ENCODE measurements around the gene MCL1. TPM values are rescaled to one million over a fixed set of nuclear protein-coding genes. Genes with fewer than 3 reads are reported as not detected.

MCL1 gene
- total RNA-seq, 1 experiment from 2014 or later = 261 TPM

GRCh38 chr1:150535511-150536287 is 43.7 kb downstream of the MCL1 start:
- Mint-ChIP-seq H3K27ac (ENCODE audit: unreplicated experiment) (no peak overlapping the region), H3K27me3 (ENCODE audit: unreplicated experiment) (no peaks in the 10 kb centered on the region), H3K9me3 (ENCODE audit: low read depth, unreplicated experiment) (no peaks in the 10 kb centered on the region), H3K4me1 (ENCODE audit: low read depth, unreplicated experiment) (peaks cover 50% of the 10 kb centered on the region), H3K4me3 (ENCODE audit: low read depth, unreplicated experiment) (no peak overlapping the region), H3K36me3 (ENCODE audit: insufficient read depth, unreplicated experiment) (peaks cover 12% of the 10 kb centered on the region)
- intact Hi-C loops (cut with micrococcal nuclease; ENCODE audit: unreplicated experiment) = loop anchor here (10.0 kb wide), 1 partner anchor 281 kb away; the partner anchor contains the start of gene CA14
- no peak for DNase-seq
- BruUV-seq (replicated peaks) = no TSS peak
- TF ChIP-seq, protein P1, sequence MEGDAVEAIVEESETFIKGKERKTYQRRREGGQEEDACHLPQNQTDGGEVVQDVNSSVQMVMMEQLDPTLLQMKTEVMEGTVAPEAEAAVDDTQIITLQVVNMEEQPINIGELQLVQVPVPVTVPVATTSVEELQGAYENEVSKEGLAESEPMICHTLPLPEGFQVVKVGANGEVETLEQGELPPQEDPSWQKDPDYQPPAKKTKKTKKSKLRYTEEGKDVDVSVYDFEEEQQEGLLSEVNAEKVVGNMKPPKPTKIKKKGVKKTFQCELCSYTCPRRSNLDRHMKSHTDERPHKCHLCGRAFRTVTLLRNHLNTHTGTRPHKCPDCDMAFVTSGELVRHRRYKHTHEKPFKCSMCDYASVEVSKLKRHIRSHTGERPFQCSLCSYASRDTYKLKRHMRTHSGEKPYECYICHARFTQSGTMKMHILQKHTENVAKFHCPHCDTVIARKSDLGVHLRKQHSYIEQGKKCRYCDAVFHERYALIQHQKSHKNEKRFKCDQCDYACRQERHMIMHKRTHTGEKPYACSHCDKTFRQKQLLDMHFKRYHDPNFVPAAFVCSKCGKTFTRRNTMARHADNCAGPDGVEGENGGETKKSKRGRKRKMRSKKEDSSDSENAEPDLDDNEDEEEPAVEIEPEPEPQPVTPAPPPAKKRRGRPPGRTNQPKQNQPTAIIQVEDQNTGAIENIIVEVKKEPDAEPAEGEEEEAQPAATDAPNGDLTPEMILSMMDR (IDR thresholded peaks at IDR 0.05; ENCODE audit: unreplicated experiment) = no peak
- CTCF ChIA-PET = no interaction called here

DNA sequence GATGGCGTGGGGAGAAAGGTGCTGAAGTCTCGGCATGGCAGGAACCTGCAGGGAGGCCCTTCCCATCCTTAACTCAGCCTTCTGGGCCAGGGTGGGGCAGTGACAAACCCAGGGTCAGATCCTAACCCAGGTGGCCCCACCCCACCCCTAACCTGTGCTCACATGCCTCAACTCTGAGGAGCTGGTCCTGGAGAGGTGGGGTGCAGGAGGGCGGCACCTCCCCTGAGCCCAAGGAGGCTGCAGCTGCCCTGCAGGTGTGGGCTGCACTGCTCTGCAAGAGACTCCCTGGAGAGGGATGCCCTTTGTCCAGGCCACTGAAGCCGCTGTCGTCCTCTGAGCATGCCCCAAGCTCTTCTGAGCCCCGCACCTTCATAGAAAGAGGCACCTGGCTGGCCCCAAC is 45.4 kb downstream of the MCL1 start:
- CTCF ChIA-PET = interaction anchor here (0.7 to 3.0 kb wide), 2 partner anchors 17 to 18 kb away, joined by 3 to 24 read pairs; partner anchors contain the start of gene FALEC
- peaks cover 16% of the 10 kb centered on the region for H3K36me3 Mint-ChIP-seq (ENCODE audit: insufficient read depth, unreplicated experiment)
- intact Hi-C loops (cut with micrococcal nuclease; ENCODE audit: unreplicated experiment) = loop anchor here (10.0 kb wide), 1 partner anchor 279 kb away; the partner anchor contains the start of gene CA14
- TF ChIP-seq, protein P1 (IDR thresholded peaks at IDR 0.05; ENCODE audit: unreplicated experiment) = no peak
- peaks cover 64% of the 10 kb centered on the region for H3K4me1 Mint-ChIP-seq (ENCODE audit: low read depth, unreplicated experiment)
- DNase-seq = no peak
- no TSS peak for BruUV-seq (replicated peaks)
- no peaks in the 10 kb centered on the region for H3K9me3 Mint-ChIP-seq (ENCODE audit: low read depth, unreplicated experiment)
- H3K27ac Mint-ChIP-seq (ENCODE audit: unreplicated experiment) = no peak overlapping the region
- H3K27me3 Mint-ChIP-seq (ENCODE audit: unreplicated experiment) = no peaks in the 10 kb centered on the region
- H3K4me3 Mint-ChIP-seq (ENCODE audit: low read depth, unreplicated experiment) = no peak overlapping the region

GRCh38 chr1:150532860-150533259 is 46.5 kb downstream of the MCL1 start:
- H3K9me3 Mint-ChIP-seq (ENCODE audit: low read depth, unreplicated experiment) = no peaks in the 10 kb centered on the region
- no peak for DNase-seq
- H3K36me3 Mint-ChIP-seq (ENCODE audit: insufficient read depth, unreplicated experiment) = peaks cover 23% of the 10 kb centered on the region
- H3K4me3 Mint-ChIP-seq (ENCODE audit: low read depth, unreplicated experiment) = peak overlapping the region; percentile 55
- H3K27ac Mint-ChIP-seq (ENCODE audit: unreplicated experiment) = peak overlapping the region; percentile 92
- intact Hi-C loops (cut with micrococcal nuclease; ENCODE audit: unreplicated experiment) = loop anchor here (1.0 to 10.0 kb wide), 4 partner anchors 27 to 278 kb away; partner anchors contain the start of genes CA14 and TARS2
- no peaks in the 10 kb centered on the region for H3K27me3 Mint-ChIP-seq (ENCODE audit: unreplicated experiment)
- H3K4me1 Mint-ChIP-seq (ENCODE audit: low read depth, unreplicated experiment) = peaks cover 69% of the 10 kb centered on the region
- CTCF ChIA-PET = interaction anchor here (0.6 to 3.0 kb wide), 9 partner anchors 12 to 57 kb away, joined by 3 to 24 read pairs (median 5); partner anchors contain the start of genes ECM1, FALEC and TARS2
- TF ChIP-seq, protein P1 (IDR thresholded peaks at IDR 0.05; ENCODE audit: unreplicated experiment) = no peak
- TSS peak; percentile 71 for BruUV-seq (replicated peaks)

- no peaks in the 10 kb centered on the region for H3K27me3 Mint-ChIP-seq (ENCODE audit: unreplicated experiment)
- peaks cover 27% of the 10 kb centered on the region for H3K36me3 Mint-ChIP-seq (ENCODE audit: insufficient read depth, unreplicated experiment)
- TF ChIP-seq, protein P1 (IDR thresholded peaks at IDR 0.05; ENCODE audit: unreplicated experiment) = no peak
- no peak for DNase-seq
- peaks cover 61% of the 10 kb centered on the region for H3K4me1 Mint-ChIP-seq (ENCODE audit: low read depth, unreplicated experiment)
- no peak overlapping the region for H3K4me3 Mint-ChIP-seq (ENCODE audit: low read depth, unreplicated experiment)
- no peaks in the 10 kb centered on the region for H3K9me3 Mint-ChIP-seq (ENCODE audit: low read depth, unreplicated experiment)
- intact Hi-C loops (cut with micrococcal nuclease; ENCODE audit: unreplicated experiment) = loop anchor here (10.0 kb wide), 1 partner anchor 276 kb away; the partner anchor contains the start of gene CA14
- H3K27ac Mint-ChIP-seq (ENCODE audit: unreplicated experiment) = peak overlapping the region; percentile 16
- BruUV-seq (replicated peaks) = no TSS peak
- CTCF ChIA-PET = interaction anchor here (3.0 kb wide), 1 partner anchor 15 kb away, joined by 24 read pairs; the partner anchor contains the start of gene FALEC
These were observed 48.8 kb downstream of the MCL1 start for GRCh38 chr1:150530491-150531159.

All from Calu3 (cell line).